GM19099 (cell line): ENCODE measurements around the gene DUSP15.

Experiments
- POLR2A ChIP-seq: IDR thresholded peaks from 3 replicates; pipeline ENCODE4 v1.6.1; 2011; ENCODE audit warnings: low read depth; ENCODE audit not compliant: insufficient read length; ENCODE audit errors: extremely low read depth

Gene DUSP15

GRCh38 chr20:31903627-31904386, 33.5 kb upstream of the DUSP15 start:
- no peak for TF ChIP-seq POLR2A

- TF ChIP-seq POLR2A = no peak
These were observed 31.3 kb upstream of the DUSP15 start for GRCh38 chr20:31901615-31902014.

- no peak for TF ChIP-seq POLR2A
These were observed 27.2 kb upstream of the DUSP15 start for GRCh38 chr20:31897541-31897940.

GRCh38 chr20:31896049-31896448, 25.7 kb upstream of the DUSP15 start:
- no peak for TF ChIP-seq POLR2A

GRCh38 chr20:31894980-31895675, 24.8 kb upstream of the DUSP15 start:
- peak; percentile 50 for TF ChIP-seq POLR2A

- no peak for TF ChIP-seq POLR2A
These were observed 20.3 kb upstream of the DUSP15 start for GRCh38 chr20:31890646-31891045.

GRCh38 chr20:31883829-31884228, 13.5 kb upstream of the DUSP15 start:
- TF ChIP-seq POLR2A = no peak

GRCh38 chr20:31881945-31882344, 11.6 kb upstream of the DUSP15 start:
- no peak for TF ChIP-seq POLR2A

GRCh38 chr20:31879143-31879987, 9.0 kb upstream of the DUSP15 start:
- peak; percentile 37 for TF ChIP-seq POLR2A

GRCh38 chr20:31877684-31878083, 7.4 kb upstream of the DUSP15 start:
- no peak for TF ChIP-seq POLR2A

GRCh38 chr20:31875671-31876070, 5.3 kb upstream of the DUSP15 start:
- no peak for TF ChIP-seq POLR2A

GRCh38 chr20:31872406-31872805, 2.1 kb upstream of the DUSP15 start:
- no peak for TF ChIP-seq POLR2A

GRCh38 chr20:31871618-31871954, 1.3 kb upstream of the DUSP15 start:
- no peak for TF ChIP-seq POLR2A

- no peak for TF ChIP-seq POLR2A
These were observed 645 bp upstream of the DUSP15 start for GRCh38 chr20:31870726-31871617.

GRCh38 chr20:31869673-31869941, 720 bp downstream of the DUSP15 start:
- TF ChIP-seq POLR2A = no peak

GRCh38 chr20:31868853-31869672, 1.3 kb downstream of the DUSP15 start:
- TF ChIP-seq POLR2A = no peak
